HepG2 (cell line): ENCODE measurements around the gene PLEKHD1. TPM values are rescaled to one million over a fixed set of nuclear protein-coding genes. Genes with fewer than 3 reads are reported as not detected.

Experiments used
- ATAC-seq: fragments of 200-7000 bp; cut with Tn5 transposase; 3 replicates; pipeline ENCODE4 v1.9.1; 2020; ENCODE audit warnings: mild to moderate bottlenecking, moderate library complexity
- BruUV-seq: library from RNA; stranded (reverse); fragments of 400-500 nt; replicated peaks from 2 replicates; lab custom pipeline; 2021; lab: Mats Ljungman, UMichigan
- CTCF ChIA-PET: fragments of 300-600 bp; formaldehyde crosslinking; extraction: SDS; loops from one replicate; lab custom pipeline; 2021; ENCODE audit warnings: low total read pairs, inconsistent platforms, low intra/inter-chr PET ratio; lab: Yijun Ruan, JAX
- POLR2A ChIA-PET: fragments of 350-600 bp; sonication (Branson Sonifier 250); formaldehyde crosslinking; loops from one replicate; lab custom pipeline; 2020; ENCODE audit warnings: antibody characterized with exemption, inconsistent platforms; lab: Yijun Ruan, JAX
- DNase-seq: peaks from one replicate; pipeline ENCODE4 v3.0.0-alpha.2; 2015; ENCODE audit warnings: low spot score
- FAIRE-seq: peaks from 3 replicates; lab custom pipeline; 2011; peaks lifted over from hg19 to GRCh38; lab: Jason Lieb, UNC
- H2AFZ ChIP-seq: one replicate; pipeline ENCODE4 v1.6.1; 2011; ENCODE audit warnings: low read length, inconsistent platforms
- H3K27ac ChIP-seq: fragments of 300-600 bp; 3 replicates; pipeline ENCODE4 v1.8.0; 2011; ENCODE audit warnings: mixed run types, mild to moderate bottlenecking, mixed read lengths, low read length, inconsistent platforms; ENCODE audit not compliant: insufficient read depth; ENCODE audit errors: extremely low read length
- H3K27me3 ChIP-seq, 2 experiments: fragments of 200-600 bp in 1 of 2; 2 replicates in 1 of 2; 3 replicates in 1 of 2; pipeline versions ENCODE4 v1.6.0 to v1.8.0; 2011; ENCODE audit warnings: low read length in 2 of 2, mild to moderate bottlenecking in 2 of 2, moderate library complexity in 2 of 2, inconsistent platforms in 1 of 2; ENCODE audit not compliant: insufficient read depth in 2 of 2, control insufficient read depth in 1 of 2
- H3K36me3 ChIP-seq, 2 experiments: fragments of 200-600 bp in 1 of 2; replicated peaks in 1 of 2; 2 replicates in 1 of 2; 3 replicates in 1 of 2; pipeline versions ENCODE4 v1.5.1 to v1.8.0; 2011; ENCODE audit warnings: low read length in 2 of 2, inconsistent platforms in 1 of 2; ENCODE audit not compliant: insufficient read depth in 2 of 2, control insufficient read depth in 1 of 2
- H3K4me1 ChIP-seq: 2 replicates; pipeline ENCODE4 v1.5.1; 2012; ENCODE audit warnings: low read length, inconsistent platforms; ENCODE audit not compliant: insufficient read depth
- H3K4me2 ChIP-seq: 2 replicates; pipeline ENCODE4 v1.6.0; 2011; ENCODE audit warnings: low read depth, low read length, inconsistent platforms
- H3K4me3 ChIP-seq, 3 experiments: fragments of 200-600 bp in 1 of 3; sonication (generic), shearing (Covaris generic) in 1 of 3; replicated peaks in 1 of 3; 2 replicates each; pipeline ENCODE4 v1.5.1; 2011 to 2016; ENCODE audit warnings: low read length in 3 of 3, inconsistent platforms in 2 of 3, low read depth in 2 of 3, mild to moderate bottlenecking in 2 of 3, control low read depth in 1 of 3, mixed read lengths in 1 of 3; ENCODE audit not compliant: insufficient read depth in 1 of 3
- H3K79me2 ChIP-seq: one replicate; pipeline ENCODE4 v1.6.1; 2011; ENCODE audit warnings: low read length, inconsistent platforms; ENCODE audit not compliant: insufficient read depth
- H3K9ac ChIP-seq: 2 replicates; pipeline ENCODE4 v1.6.0; 2011; ENCODE audit warnings: mild to moderate bottlenecking, low read depth, low read length, inconsistent platforms; ENCODE audit not compliant: insufficient read depth
- H3K9me3 ChIP-seq: 2 replicates; pipeline ENCODE4 v1.5.1; 2012; ENCODE audit warnings: mild to moderate bottlenecking, low read length
- H4K20me1 ChIP-seq: 2 replicates; pipeline ENCODE4 v1.6.0; 2011; ENCODE audit warnings: inconsistent platforms, mild to moderate bottlenecking, low read length, moderate library complexity; ENCODE audit not compliant: insufficient read depth
- ARHGAP35 ChIP-seq: sonication (generic); formaldehyde crosslinking; IDR thresholded peaks from 2 replicates; pipeline ENCODE4 v1.9.0; 2022; ENCODE audit warnings: mild to moderate bottlenecking, inconsistent platforms, moderate library complexity, missing genetic modification reagents, borderline replicate concordance
- ATM ChIP-seq: fragments of 450-650 bp; IDR thresholded peaks from 2 replicates; pipeline ENCODE4 v1.7.1; 2017; ENCODE audit warnings: mild to moderate bottlenecking, borderline replicate concordance
- FOXJ3 ChIP-seq: sonication (generic); formaldehyde crosslinking; IDR thresholded peaks from 2 replicates; pipeline ENCODE4 v1.4.0; 2020; ENCODE audit warnings: missing genetic modification reagents, mild to moderate bottlenecking, borderline replicate concordance
- MIER2 ChIP-seq: IDR thresholded peaks from 2 replicates; pipeline ENCODE4 v1.6.1; 2016; ENCODE audit warnings: missing biosample characterization, missing genetic modification reagents
- ZNF282 ChIP-seq: fragments of 450-650 bp; IDR thresholded peaks from 2 replicates; pipeline ENCODE4 v1.6.1; 2018; ENCODE audit not compliant: partially characterized antibody
- ZNF326 ChIP-seq: sonication (generic); formaldehyde crosslinking; IDR thresholded peaks from 2 replicates; pipeline ENCODE4 v1.4.0; 2020; ENCODE audit warnings: missing genetic modification reagents, borderline replicate concordance
- ZNF33B ChIP-seq: sonication (generic); formaldehyde crosslinking; IDR thresholded peaks from 2 replicates; pipeline ENCODE4 v1.5.1; 2020; ENCODE audit warnings: mild to moderate bottlenecking, missing genetic modification reagents
- WGBS: methylation state at CpG from one replicate; pipeline ENCODE4 v1.1.6; 2017; ENCODE audit warnings: low lambda C conversion rate; 5-methylcytosine and 5-hydroxymethylcytosine counted together
- in situ Hi-C: cut with HindIII; loops from 2 replicates; pipeline ENCODE4 v1.10.0; 2017; ENCODE audit warnings: low pct_unique_long_range_greater_than_20kb; ENCODE audit not compliant: extremely low pct_ligation_motif_present
- intact Hi-C: fragments of 100-400 bp; cut with micrococcal nuclease; formaldehyde crosslinking; loops from one replicate; pipeline ENCODE4 v1.10.0; 2022; ENCODE audit not compliant: unreplicated experiment
- polyA plus RNA-seq, 8 experiments: library from polyadenylated mRNA; depleted of rRNA in 3 of 8; stranded (reverse) in 7 of 8; unstranded in 1 of 8; fragments of >200 nt; fragmentation: Illumina TruSeq in 4 of 8; extraction: Trizol in 4 of 8; gene quantifications; 2 replicates each; pipeline versions ENCODE4 v1.2.1 to v1.2.3, GENCODE V29; 2011 to 2016; ENCODE audit warnings: low read depth in 4 of 8, missing spikeins in 1 of 8, mixed read lengths in 1 of 8; ENCODE audit not compliant: insufficient read depth in 1 of 8
- total RNA-seq, 5 experiments: library from RNA; depleted of rRNA; stranded (reverse); fragments of >200 nt; fragmentation: Illumina TruSeq; extraction: Trizol; gene quantifications; 2 replicates each; pipeline ENCODE4 v1.2.3, GENCODE V29; 2016; ENCODE audit warnings: low read depth in 1 of 5
- TF ChIP-seq, protein P1 (sequence below): sonication (generic); formaldehyde crosslinking; IDR thresholded peaks from 2 replicates; pipeline ENCODE4 v1.9.0; 2022; ENCODE audit warnings: missing genetic modification reagents, mild to moderate bottlenecking, borderline replicate concordance
- TF ChIP-seq, protein P2 (sequence below): sonication (generic); formaldehyde crosslinking; IDR thresholded peaks from 2 replicates; pipeline ENCODE4 v1.4.0; 2020; ENCODE audit warnings: missing genetic modification reagents
- TF ChIP-seq, protein P3 (sequence below): sonication (generic); formaldehyde crosslinking; IDR thresholded peaks from 2 replicates; pipeline ENCODE4 v1.4.0; 2020; ENCODE audit warnings: missing genetic modification reagents
- TF ChIP-seq, protein P4 (sequence below): sonication (generic); formaldehyde crosslinking; IDR thresholded peaks from 2 replicates; pipeline ENCODE4 v1.8.1; 2023; ENCODE audit warnings: mild to moderate bottlenecking, missing genetic modification reagents

PLEKHD1 gene
- total and polyA plus RNA-seq, 2 of the 13 experiments (the other 11 are each of a cell fraction or from before 2014, with no cell fraction given) = 0.01 TPM; not detected in 1

DNA sequence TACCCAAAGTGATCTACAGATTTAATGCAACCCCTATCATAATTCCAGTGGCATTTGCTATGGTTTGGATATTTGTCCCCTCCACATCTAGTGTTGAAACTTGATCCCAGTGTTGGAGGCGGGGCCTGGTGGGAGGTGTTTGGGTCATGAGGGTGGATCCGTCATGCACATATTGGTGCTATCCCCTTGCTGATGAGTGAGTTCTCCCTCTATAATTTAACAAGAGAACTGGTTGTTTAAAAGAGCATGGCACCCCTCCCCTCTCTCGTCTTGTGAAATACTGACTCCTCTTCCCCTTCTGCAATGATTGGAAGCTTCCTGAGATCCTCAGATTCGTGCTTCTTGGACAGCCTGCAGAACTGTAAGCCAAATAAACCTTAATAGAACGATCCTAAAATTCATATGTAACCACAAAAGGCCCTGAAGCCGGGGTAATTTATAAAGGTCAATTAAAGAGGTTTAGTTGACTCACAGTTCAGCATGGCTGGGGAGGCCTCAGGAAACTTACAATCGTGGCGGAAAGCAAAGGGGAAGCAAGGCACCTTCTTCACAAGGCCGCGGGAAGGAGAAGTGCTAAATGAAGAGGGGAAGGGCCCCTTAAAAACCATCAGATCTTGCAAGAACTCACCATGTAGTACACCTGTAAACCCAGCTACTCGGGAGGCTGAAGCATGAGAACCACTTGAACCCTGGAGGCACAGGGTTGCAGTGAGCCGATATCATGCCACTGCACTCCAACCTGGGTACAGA lies 44.8 kb upstream of the PLEKHD1 start:
- TF ChIP-seq ZNF282 (no peak), MIER2 (CRISPR knock-in tag) (no peak), FOXJ3 (CRISPR knock-in tag) (no peak), ARHGAP35 (CRISPR knock-in tag) (no peak), ZNF33B (no peak), ATM (no peak), ZNF326 (CRISPR knock-in tag) (no peak)
- TF ChIP-seq, protein P1, sequence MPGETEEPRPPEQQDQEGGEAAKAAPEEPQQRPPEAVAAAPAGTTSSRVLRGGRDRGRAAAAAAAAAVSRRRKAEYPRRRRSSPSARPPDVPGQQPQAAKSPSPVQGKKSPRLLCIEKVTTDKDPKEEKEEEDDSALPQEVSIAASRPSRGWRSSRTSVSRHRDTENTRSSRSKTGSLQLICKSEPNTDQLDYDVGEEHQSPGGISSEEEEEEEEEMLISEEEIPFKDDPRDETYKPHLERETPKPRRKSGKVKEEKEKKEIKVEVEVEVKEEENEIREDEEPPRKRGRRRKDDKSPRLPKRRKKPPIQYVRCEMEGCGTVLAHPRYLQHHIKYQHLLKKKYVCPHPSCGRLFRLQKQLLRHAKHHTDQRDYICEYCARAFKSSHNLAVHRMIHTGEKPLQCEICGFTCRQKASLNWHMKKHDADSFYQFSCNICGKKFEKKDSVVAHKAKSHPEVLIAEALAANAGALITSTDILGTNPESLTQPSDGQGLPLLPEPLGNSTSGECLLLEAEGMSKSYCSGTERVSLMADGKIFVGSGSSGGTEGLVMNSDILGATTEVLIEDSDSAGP (CRISPR knock-in tag) = no peak
- TF ChIP-seq, protein P2, sequence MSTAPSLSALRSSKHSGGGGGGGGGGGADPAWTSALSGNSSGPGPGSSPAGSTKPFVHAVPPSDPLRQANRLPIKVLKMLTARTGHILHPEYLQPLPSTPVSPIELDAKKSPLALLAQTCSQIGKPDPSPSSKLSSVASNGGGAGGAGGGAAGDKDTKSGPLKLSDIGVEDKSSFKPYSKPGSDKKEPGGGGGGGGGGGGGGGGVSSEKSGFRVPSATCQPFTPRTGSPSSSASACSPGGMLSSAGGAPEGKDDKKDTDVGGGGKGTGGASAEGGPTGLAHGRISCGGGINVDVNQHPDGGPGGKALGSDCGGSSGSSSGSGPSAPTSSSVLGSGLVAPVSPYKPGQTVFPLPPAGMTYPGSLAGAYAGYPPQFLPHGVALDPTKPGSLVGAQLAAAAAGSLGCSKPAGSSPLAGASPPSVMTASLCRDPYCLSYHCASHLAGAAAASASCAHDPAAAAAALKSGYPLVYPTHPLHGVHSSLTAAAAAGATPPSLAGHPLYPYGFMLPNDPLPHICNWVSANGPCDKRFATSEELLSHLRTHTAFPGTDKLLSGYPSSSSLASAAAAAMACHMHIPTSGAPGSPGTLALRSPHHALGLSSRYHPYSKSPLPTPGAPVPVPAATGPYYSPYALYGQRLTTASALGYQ (CRISPR knock-in tag) = no peak
- TF ChIP-seq, protein P3, sequence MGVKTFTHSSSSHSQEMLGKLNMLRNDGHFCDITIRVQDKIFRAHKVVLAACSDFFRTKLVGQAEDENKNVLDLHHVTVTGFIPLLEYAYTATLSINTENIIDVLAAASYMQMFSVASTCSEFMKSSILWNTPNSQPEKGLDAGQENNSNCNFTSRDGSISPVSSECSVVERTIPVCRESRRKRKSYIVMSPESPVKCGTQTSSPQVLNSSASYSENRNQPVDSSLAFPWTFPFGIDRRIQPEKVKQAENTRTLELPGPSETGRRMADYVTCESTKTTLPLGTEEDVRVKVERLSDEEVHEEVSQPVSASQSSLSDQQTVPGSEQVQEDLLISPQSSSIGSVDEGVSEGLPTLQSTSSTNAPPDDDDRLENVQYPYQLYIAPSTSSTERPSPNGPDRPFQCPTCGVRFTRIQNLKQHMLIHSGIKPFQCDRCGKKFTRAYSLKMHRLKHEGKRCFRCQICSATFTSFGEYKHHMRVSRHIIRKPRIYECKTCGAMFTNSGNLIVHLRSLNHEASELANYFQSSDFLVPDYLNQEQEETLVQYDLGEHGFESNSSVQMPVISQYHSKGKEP = no peak
- TF ChIP-seq, protein P4, sequence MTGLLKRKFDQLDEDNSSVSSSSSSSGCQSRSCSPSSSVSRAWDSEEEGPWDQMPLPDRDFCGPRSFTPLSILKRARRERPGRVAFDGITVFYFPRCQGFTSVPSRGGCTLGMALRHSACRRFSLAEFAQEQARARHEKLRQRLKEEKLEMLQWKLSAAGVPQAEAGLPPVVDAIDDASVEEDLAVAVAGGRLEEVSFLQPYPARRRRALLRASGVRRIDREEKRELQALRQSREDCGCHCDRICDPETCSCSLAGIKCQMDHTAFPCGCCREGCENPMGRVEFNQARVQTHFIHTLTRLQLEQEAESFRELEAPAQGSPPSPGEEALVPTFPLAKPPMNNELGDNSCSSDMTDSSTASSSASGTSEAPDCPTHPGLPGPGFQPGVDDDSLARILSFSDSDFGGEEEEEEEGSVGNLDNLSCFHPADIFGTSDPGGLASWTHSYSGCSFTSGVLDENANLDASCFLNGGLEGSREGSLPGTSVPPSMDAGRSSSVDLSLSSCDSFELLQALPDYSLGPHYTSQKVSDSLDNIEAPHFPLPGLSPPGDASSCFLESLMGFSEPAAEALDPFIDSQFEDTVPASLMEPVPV (CRISPR knock-in tag) = no peak
- Histone ChIP-seq H3K36me3 (peaks cover 5 to 22% of the 10 kb centered on the region in 2 experiments), H3K4me2 (no peak overlapping the region), H3K4me3 (no peak overlapping the region), H4K20me1 (no peaks in the 10 kb centered on the region), H2AFZ (no peak overlapping the region), H3K4me1 (no peaks in the 10 kb centered on the region), H3K9ac (no peak overlapping the region), H3K9me3 (no peaks in the 10 kb centered on the region), H3K27me3 (no peaks in the 10 kb centered on the region), H3K79me2 (peaks cover 21% of the 10 kb centered on the region), H3K27ac (no peak overlapping the region)
- in situ Hi-C loops (no loop called here), intact Hi-C loops (no loop called here)
- ATAC-seq (no peak), DNase-seq (no peak), FAIRE-seq (no peak)
- 95% methylated on average over 11 of the region's 12 CpGs for WGBS
- no TSS peak for BruUV-seq
- CTCF ChIA-PET = no interaction called here
- POLR2A ChIA-PET = no interaction called here
